GM12872 (cell line): Measurements from ENCODE around the gene MAK.
A peak's percentile ranks its signal among the peaks of the same experiment; 100 is the strongest.

Source experiments
- TF ChIP-seq, protein P1 (sequence below): IDR thresholded peaks from 3 replicates; pipeline ENCODE4 v1.5.1; 2011; ENCODE audit warnings: low read depth, mild to moderate bottlenecking, low read length, moderate library complexity; ENCODE audit not compliant: insufficient read depth

The MAK gene, protein sequence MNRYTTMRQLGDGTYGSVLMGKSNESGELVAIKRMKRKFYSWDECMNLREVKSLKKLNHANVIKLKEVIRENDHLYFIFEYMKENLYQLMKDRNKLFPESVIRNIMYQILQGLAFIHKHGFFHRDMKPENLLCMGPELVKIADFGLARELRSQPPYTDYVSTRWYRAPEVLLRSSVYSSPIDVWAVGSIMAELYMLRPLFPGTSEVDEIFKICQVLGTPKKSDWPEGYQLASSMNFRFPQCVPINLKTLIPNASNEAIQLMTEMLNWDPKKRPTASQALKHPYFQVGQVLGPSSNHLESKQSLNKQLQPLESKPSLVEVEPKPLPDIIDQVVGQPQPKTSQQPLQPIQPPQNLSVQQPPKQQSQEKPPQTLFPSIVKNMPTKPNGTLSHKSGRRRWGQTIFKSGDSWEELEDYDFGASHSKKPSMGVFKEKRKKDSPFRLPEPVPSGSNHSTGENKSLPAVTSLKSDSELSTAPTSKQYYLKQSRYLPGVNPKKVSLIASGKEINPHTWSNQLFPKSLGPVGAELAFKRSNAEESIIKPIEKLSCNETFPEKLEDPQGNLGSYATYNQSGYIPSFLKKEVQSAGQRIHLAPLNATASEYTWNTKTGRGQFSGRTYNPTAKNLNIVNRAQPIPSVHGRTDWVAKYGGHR

DNA sequence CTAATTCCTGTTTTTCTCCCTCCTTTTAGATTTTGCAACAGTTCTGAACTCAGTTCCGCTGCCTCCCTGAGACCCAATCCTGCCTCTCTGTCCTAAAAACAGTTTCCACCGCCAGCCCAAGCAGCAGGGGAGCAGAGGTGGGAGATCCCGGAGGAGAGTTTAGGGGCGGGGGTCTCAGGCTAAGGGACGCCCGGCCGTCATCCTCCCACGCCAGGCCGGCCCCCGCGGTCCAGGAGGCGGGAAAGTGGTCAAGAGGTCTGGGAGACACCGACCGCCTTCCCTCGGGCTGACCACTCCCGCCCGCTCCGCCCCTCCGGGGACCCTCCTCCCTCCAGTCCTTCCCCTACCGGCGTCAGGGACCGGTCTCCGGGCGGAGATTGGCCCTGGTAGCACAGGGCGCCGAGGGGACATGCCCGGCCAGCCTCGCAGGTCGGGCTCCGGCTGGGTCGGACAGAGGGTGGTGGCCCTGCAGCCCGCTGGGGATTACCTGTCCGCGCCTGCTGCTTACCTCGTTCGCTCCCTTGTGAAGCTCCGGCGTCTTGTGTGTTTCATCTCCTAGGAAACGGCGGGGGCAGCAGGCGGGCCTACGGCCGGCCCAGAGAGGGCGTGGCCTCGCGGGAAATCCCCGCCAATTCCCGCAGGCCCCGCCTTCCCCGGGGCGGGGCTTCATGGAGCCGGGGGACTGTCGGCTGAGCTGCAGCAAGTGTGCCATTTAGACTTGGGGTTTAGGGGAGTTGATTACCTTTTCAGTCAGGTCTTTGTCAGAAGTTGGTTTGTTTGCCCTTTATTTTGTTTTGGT lies at the start of gene MAK:
Gene MAK, minus strand, starts transcription at position 545 of the 799 bp plus-strand sequence. CDS start 7,891 bp downstream, outside the sequence.
- TF ChIP-seq, protein P1, sequence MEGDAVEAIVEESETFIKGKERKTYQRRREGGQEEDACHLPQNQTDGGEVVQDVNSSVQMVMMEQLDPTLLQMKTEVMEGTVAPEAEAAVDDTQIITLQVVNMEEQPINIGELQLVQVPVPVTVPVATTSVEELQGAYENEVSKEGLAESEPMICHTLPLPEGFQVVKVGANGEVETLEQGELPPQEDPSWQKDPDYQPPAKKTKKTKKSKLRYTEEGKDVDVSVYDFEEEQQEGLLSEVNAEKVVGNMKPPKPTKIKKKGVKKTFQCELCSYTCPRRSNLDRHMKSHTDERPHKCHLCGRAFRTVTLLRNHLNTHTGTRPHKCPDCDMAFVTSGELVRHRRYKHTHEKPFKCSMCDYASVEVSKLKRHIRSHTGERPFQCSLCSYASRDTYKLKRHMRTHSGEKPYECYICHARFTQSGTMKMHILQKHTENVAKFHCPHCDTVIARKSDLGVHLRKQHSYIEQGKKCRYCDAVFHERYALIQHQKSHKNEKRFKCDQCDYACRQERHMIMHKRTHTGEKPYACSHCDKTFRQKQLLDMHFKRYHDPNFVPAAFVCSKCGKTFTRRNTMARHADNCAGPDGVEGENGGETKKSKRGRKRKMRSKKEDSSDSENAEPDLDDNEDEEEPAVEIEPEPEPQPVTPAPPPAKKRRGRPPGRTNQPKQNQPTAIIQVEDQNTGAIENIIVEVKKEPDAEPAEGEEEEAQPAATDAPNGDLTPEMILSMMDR: no peak

DNA sequence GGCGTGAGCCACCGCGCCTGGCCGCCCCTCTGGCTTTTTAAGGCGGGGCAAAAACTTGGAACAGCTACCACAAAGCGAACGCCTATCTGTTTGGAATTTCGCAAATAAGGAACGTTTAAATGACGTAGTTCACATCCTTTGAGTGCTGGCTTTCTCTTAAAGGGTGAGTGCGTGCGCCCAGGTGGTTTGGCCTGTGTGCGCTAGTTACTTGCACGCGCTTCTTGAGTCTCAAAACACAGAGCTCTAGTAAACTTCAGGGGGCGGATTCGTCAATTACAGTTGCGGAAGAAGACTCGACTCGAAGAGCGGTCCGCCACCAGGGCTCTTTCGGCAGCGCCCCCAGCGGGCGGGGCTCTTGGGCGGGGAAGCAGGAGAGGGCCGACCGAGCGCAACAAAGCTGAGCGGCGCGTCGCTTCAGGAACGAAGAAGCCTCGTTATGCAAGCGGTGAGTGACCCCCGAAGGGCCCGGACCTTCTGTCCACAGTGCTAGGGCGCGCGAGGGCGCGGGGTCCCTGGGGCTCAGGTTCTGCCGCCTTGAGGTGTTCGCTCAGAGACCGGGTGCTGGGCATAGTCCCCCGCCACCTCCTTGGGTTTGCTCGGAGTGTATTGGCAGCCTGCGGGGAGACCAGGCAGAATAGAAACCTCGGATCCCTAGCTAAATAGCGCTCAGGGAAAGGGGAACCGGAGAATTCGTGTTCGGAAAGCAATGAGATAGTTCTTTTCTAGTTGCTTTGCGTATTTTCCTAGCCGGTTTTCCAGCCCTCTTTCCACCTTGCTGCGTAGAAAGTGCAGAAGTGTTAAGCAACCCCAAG lies 48.6 kb upstream of the MAK start, which contains the start of gene SYCP2L:
Gene SYCP2L, plus strand, starts transcription at position 362 of the 812 bp plus-strand sequence. Its CDS starts 75 bp downstream, at position 437.
- TF ChIP-seq, protein P1: peak; percentile 30; the same call in 1 of the 3 replicates

DNA sequence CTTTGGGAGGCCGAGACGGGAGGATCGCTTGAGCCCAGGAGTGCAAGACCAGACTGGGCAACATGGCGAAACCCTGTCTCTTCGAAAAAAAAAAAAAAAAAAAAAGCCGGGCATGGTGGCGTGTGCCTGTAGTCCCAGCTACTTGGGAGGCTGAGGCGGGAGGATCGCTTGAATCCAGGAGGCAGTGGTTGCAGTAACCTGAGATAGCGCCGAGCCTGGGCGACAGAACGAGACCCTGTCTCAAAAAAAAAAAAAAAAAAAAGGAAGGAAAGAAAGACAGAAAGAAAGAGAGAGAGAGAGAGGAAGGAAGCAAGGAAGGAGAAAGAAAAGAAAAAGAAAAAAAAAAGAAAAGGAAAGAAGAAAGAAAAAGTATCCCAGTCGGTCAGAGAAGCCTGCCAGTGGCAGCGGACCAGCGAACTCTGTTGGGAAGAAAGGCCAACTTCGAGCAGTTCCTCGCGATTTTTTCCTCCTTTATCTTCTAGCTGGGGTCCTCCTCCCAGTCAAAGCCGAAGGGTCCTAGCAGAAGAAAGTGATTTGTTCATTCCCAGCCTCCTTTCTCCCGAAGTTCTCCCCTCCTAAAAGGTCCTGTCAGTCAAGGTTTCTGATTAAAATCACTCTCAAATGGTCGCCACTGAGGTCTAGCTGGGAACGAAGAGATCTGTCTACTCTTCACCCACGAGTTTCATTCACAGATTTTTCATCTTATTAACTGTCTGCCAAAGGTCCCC lies 46.1 kb upstream of the MAK start:
- TF ChIP-seq, protein P1: no peak

DNA sequence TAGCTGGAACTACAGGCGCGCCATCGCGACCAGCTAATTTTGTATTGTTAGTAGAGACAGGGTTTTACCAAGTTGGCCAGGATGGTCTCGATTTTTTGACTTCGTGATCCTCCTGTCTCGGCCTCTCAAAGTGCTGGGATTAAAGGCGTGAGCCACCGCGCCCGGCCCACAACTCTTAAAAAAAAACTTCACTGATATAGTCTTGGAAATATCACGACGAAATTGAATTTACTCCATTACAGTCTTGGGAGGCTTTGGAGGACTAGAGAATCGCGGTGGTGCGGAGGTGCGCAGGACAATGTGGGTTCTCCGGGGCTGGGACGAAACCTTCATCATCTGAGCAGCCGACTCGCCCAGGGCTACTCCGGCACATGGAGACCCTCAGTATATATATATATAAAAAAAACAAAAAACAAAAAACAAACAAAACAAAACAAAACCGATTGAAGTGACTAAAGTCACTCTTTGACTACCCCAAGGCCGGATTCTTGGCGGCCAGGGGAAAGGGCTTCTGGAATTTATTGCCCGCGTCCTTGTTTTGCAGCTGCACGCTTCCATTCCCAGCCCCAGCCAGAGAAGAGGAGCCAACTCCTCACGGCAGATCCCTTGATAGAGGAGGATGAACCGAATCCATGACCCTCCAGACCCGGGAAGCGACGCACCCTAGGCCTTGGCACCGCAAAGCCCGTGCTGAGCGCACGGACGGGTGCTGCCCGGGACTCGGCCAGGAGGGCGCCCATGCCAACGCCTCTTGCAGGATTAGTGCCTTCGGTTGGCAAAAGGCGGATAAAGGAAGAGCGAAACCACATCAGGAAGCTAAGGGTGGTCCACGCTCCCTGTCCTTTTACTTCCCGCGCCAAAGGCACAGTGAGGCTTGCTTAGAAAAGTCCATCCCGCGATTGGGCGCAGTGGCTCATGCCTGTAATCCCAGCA lies 45.2 kb upstream of the MAK start:
- TF ChIP-seq, protein P1: no peak

DNA sequence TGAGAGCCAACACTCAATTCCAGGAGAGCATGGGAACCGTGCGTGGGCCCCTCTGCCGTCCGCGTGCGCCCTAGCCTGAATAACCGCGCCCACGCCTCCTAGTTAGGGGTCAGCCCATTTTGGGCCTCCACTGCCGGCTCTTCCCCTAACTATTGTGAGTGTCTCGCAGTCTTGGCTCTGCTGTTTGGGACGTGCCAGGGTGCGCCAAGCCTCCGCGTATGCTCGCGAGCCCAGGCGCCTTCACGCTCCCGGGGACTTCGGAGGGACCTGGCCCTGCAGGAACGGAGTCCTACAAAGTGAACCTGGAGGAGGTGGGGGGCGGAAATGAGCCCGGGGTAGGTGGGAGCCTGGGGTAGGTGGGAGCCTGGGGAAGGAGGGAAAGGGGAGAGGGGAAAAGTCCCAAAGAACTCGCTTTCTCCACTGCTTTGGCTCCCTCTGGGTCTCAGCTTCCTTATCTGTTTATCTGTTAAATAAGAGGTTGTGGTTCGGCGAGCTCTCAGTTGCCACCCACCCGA lies 44.4 kb upstream of the MAK start:
- TF ChIP-seq, protein P1: no peak

DNA sequence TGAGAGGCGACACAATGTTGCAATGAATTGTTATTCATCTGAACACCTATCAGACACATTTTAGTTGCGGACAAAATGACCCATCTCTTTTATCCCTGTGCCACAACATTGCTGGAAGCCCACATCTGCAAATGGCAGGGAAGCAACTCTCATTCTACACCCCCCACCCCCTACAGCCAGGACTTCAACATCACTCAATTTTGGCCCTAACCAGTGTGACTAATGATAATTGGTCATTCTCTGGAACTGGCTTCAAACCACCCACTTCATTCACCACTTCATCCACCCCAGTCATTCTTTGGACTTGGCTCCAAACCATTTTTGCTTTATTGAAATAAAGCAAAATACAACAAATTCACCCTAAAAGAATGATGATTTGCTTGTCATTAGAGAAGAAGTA lies 42.0 kb upstream of the MAK start:
- TF ChIP-seq, protein P1: no peak
